Measurements from ENCODE around the gene GPD1. TPM values are rescaled to one million over a fixed set of nuclear protein-coding genes. Genes with fewer than 3 reads are reported as not detected.

GPD1 gene
- total and polyA plus RNA-seq, 10 donors: 0.13 to 0.79 (median 0.48) TPM; not detected in 1

DNA sequence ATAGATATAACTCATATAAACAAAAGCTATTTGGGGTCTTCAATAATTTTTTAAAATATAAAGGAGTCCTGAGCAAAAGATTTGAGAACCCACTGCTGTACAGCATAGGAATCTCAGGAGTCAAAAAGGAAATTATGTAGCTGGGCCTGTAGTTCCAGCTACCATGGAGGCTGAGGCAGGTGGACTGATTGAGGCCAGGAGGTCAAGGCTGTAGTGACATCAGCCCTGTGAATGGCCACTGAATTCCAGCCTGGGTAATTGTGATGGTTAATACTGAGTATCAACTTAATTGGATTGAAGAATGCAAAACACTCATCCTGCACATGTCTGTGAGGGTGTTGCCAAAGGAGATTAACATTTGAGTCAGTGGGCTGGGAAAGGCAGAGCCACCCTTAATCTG is 52.8 kb downstream of the GPD1 start:
- H3K27ac ChIP-seq: no peak overlapping the region
- peaks cover 0 to 27% (median 5%) of the 10 kb centered on the region in 6 donors for H3K4me1 ChIP-seq
- DNase-seq: no peak
- no peaks in the 10 kb centered on the region for H3K27me3 ChIP-seq (replicated peaks in 1 of 7)
- no peak overlapping the region for H3K4me3 ChIP-seq
- no peaks in the 10 kb centered on the region for H3K9me3 ChIP-seq
- intact Hi-C loops (cut with DNase I; ENCODE audit: low total_unique reads): no loop called here
- peaks cover 0 to 25% (median 0%) of the 10 kb centered on the region in 6 donors for H3K36me3 ChIP-seq
- TF ChIP-seq POLR2A (IDR thresholded peaks at IDR 0.05): no peak
- TF ChIP-seq POLR2AphosphoS5 (IDR thresholded peaks at IDR 0.05): no peak
- TF ChIP-seq, protein P1, sequence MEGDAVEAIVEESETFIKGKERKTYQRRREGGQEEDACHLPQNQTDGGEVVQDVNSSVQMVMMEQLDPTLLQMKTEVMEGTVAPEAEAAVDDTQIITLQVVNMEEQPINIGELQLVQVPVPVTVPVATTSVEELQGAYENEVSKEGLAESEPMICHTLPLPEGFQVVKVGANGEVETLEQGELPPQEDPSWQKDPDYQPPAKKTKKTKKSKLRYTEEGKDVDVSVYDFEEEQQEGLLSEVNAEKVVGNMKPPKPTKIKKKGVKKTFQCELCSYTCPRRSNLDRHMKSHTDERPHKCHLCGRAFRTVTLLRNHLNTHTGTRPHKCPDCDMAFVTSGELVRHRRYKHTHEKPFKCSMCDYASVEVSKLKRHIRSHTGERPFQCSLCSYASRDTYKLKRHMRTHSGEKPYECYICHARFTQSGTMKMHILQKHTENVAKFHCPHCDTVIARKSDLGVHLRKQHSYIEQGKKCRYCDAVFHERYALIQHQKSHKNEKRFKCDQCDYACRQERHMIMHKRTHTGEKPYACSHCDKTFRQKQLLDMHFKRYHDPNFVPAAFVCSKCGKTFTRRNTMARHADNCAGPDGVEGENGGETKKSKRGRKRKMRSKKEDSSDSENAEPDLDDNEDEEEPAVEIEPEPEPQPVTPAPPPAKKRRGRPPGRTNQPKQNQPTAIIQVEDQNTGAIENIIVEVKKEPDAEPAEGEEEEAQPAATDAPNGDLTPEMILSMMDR (IDR thresholded peaks at IDR 0.05 in 8 of 11, conservative IDR thresholded peaks at IDR 0.05 in 3 of 11): no peak

DNA sequence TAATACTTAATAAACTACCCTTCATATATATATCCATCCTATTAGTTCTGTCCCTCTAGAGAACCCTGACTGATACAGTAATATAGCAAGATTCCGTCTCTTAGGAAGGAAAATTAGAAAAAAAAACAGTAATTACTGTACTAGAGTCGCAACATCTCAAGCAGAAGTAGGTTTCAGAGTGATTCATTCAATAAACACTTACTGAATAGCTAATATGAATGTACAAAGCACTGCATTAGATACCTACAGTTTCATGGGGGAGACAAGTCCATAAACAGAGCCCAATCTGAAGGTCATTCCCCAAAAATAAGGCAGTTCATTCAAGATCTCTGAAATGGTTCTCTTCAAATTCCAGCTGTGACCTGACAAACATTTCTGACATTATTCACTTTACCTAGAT is 53.5 kb downstream of the GPD1 start:
- 80 to 93% (median 86%) methylated on average over 2 of the region's 2 CpGs for WGBS, 5 donors
- Histone ChIP-seq H3K36me3 (peaks cover 0 to 25% (median 0%) of the 10 kb centered on the region in 6 donors), H3K27me3 (replicated peaks in 1 of 7) (no peaks in the 10 kb centered on the region), H3K4me3 (no peak overlapping the region), H3K4me1 (peaks cover 0 to 32% (median 7%) of the 10 kb centered on the region in 6 donors), H3K27ac (no peak overlapping the region), H3K9me3 (no peaks in the 10 kb centered on the region)
- no peak for TF ChIP-seq POLR2A (IDR thresholded peaks at IDR 0.05)
- TF ChIP-seq, protein P1 (IDR thresholded peaks at IDR 0.05 in 8 of 11, conservative IDR thresholded peaks at IDR 0.05 in 3 of 11): no peak
- intact Hi-C loops (cut with DNase I; ENCODE audit: low total_unique reads): no loop called here
- no peak for DNase-seq

DNA sequence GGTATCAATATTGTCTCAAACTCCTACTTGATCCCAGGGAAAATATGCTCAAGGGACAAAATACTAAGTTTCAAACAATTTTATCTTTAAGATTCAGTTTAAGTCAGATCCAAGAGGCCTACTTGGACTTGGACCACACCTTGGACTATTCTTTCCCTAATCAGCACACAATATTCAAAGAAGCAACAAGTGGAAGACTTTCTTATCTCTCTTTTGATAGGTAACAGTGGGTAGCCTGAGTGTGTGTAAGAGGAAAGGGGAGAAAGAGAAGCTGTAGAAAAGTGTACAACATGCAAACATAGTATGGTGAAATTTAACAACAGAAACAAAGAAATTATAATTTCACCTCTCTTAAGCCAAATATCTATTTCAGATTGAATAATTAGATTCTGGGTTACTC is 56.8 kb downstream of the GPD1 start:
- TF ChIP-seq POLR2AphosphoS5 (IDR thresholded peaks at IDR 0.05) (no peak), POLR2A (IDR thresholded peaks at IDR 0.05) (no peak)
- TF ChIP-seq, protein P1 (IDR thresholded peaks at IDR 0.05 in 8 of 11, conservative IDR thresholded peaks at IDR 0.05 in 3 of 11): no peak

More for the DNA sequence above, 56.8 kb downstream of the GPD1 start:
- H3K9me3 ChIP-seq: no peaks in the 10 kb centered on the region
- H3K36me3 ChIP-seq: peaks cover 0 to 13% (median 0%) of the 10 kb centered on the region in 6 donors
- H3K27me3 ChIP-seq (replicated peaks in 1 of 7): no peaks in the 10 kb centered on the region
- no peak for DNase-seq
- intact Hi-C loops (cut with DNase I; ENCODE audit: low total_unique reads): no loop called here
- H3K4me1 ChIP-seq: peaks cover 3 to 48% (median 15%) of the 10 kb centered on the region in 6 donors
- H3K27ac ChIP-seq: no peak overlapping the region
- H3K4me3 ChIP-seq: no peak overlapping the region

Other genes starting within 250 kb of the GPD1 start
- 1 to 10 TPM in 4 of 7 donors, under 1 TPM in 2, not detected in 1; 0.09 to 3.2 (median 1.7) TPM for gene FAIM2, start 200.1 kb upstream of the GPD1 start, total RNA-seq
- under 1 TPM; 0.04 to 0.19 (median 0.17) TPM for gene FAIM2, start 200.1 kb upstream of the GPD1 start, polyA plus RNA-seq
- not detected for gene AQP2, start 153.3 kb upstream of the GPD1 start, total RNA-seq
- gene AQP2, start 153.3 kb upstream of the GPD1 start, polyA plus RNA-seq: not detected
- under 1 TPM in 3 of 7 donors, not detected in 4; 0.26 to 0.46 (median 0.30) TPM for gene AQP5, start 142.1 kb upstream of the GPD1 start, total RNA-seq
- under 1 TPM in 2 of 3 donors, not detected in 1; 0.05 to 0.45 TPM for gene AQP5, start 142.1 kb upstream of the GPD1 start, polyA plus RNA-seq
- gene AQP6, start 131.1 kb upstream of the GPD1 start, total RNA-seq: under 1 TPM in 1 of 7 donors, not detected in 6; 0.36 TPM
- under 1 TPM in 1 of 3 donors, not detected in 2; 0.03 TPM for gene AQP6, start 131.1 kb upstream of the GPD1 start, polyA plus RNA-seq
- 10 to 100 TPM in 4 of 7 donors, 1 to 10 TPM in 3; 8.1 to 21.1 (median 11.3) TPM for gene RACGAP1, start 78.5 kb upstream of the GPD1 start, total RNA-seq
- 1 to 10 TPM; 3.4 to 6.9 (median 5.8) TPM for gene RACGAP1, start 78.5 kb upstream of the GPD1 start, polyA plus RNA-seq
- 1 to 10 TPM in 2 of 7 donors, under 1 TPM in 5; 0.26 to 1.3 (median 0.54) TPM for gene ASIC1, start 46.4 kb upstream of the GPD1 start, total RNA-seq
- gene ASIC1, start 46.4 kb upstream of the GPD1 start, polyA plus RNA-seq: under 1 TPM; 0.16 to 0.33 (median 0.22) TPM
- 10 to 100 TPM; 47.3 to 85.7 (median 60.3) TPM for gene SMARCD1, start 18.7 kb upstream of the GPD1 start, total RNA-seq
- gene SMARCD1, start 18.7 kb upstream of the GPD1 start, polyA plus RNA-seq: 10 to 100 TPM; 17.4 to 25.3 (median 18.1) TPM
- gene COX14, start 8.2 kb downstream of the GPD1 start, total RNA-seq: 10 to 100 TPM; 45.9 to 68.2 (median 52.7) TPM
- 100 to 1,000 TPM in 1 of 3 donors, 10 to 100 TPM in 2; 75.5 to 116 (median 81.9) TPM for gene COX14, start 8.2 kb downstream of the GPD1 start, polyA plus RNA-seq
- gene CERS5, start 63.4 kb downstream of the GPD1 start, total RNA-seq: 10 to 100 TPM; 21.8 to 55.9 (median 41.3) TPM
- 10 to 100 TPM; 40.3 to 90.8 (median 58.1) TPM for gene CERS5, start 63.4 kb downstream of the GPD1 start, polyA plus RNA-seq
- gene LIMA1, start 179.5 kb downstream of the GPD1 start, total RNA-seq: 100 to 1,000 TPM in 1 of 7 donors, 10 to 100 TPM in 6; 59.5 to 102 (median 64.3) TPM
- 10 to 100 TPM; 15.3 to 45.1 (median 22.7) TPM for gene LIMA1, start 179.5 kb downstream of the GPD1 start, polyA plus RNA-seq

Measured in spleen (tissue), 11 donors.